ACC112 (cell line): ENCODE results near the gene PPM1N.

ENCODE experiments used
- H2AFZ ChIP-seq: fragments of 200-600 bp; sonication (generic); one replicate; pipeline ENCODE4 v1.6.0; 2017; ENCODE audit warnings: antibody characterized with exemption, low read length; ENCODE audit not compliant: unreplicated experiment
- H3K27ac ChIP-seq: fragments of 200-600 bp; sonication (generic); 2 replicates; pipeline ENCODE4 v1.5.1; 2014; ENCODE audit warnings: low read depth, mild to moderate bottlenecking, antibody characterized with exemption, low read length, moderate library complexity
- H3K27me3 ChIP-seq: fragments of 200-600 bp; sonication (generic); 2 replicates; pipeline ENCODE4 v1.6.1; 2014; ENCODE audit warnings: mild to moderate bottlenecking, antibody characterized with exemption, low read length, moderate library complexity, mixed read lengths; ENCODE audit not compliant: insufficient read depth
- H3K36me3 ChIP-seq: fragments of 200-600 bp; sonication (generic); 2 replicates; pipeline ENCODE4 v1.6.1; 2016; ENCODE audit warnings: mild to moderate bottlenecking, antibody characterized with exemption, low read length, moderate library complexity, mixed read lengths; ENCODE audit not compliant: insufficient read depth
- H3K4me1 ChIP-seq: fragments of 200-600 bp; sonication (generic); one replicate; pipeline ENCODE4 v1.6.1; 2016; ENCODE audit warnings: low read length, mixed read lengths; ENCODE audit not compliant: insufficient read depth, unreplicated experiment, control insufficient read depth
- H3K4me3 ChIP-seq: fragments of 200-600 bp; sonication (generic); 2 replicates; pipeline ENCODE4 v1.5.1; 2014; ENCODE audit warnings: mild to moderate bottlenecking, low read depth, low read length
- H3K79me2 ChIP-seq: fragments of 200-600 bp; sonication (generic); one replicate; pipeline ENCODE4 v1.6.0; 2016; ENCODE audit warnings: low read length; ENCODE audit not compliant: control insufficient read depth, unreplicated experiment, insufficient read depth

PPM1N gene

GRCh38 chr19:45463241-45463640 lies 35.0 kb upstream of the PPM1N start:
- Histone ChIP-seq H3K27me3 (no peaks in the 10 kb centered on the region), H3K27ac (no peak overlapping the region), H3K36me3 (no peaks in the 10 kb centered on the region), H3K4me3 (no peak overlapping the region), H3K4me1 (no peaks in the 10 kb centered on the region), H3K79me2 (no peaks in the 10 kb centered on the region), H2AFZ (no peak overlapping the region)

GRCh38 chr19:45464274-45464673 lies 34.0 kb upstream of the PPM1N start:
- no peaks in the 10 kb centered on the region for H3K27me3 ChIP-seq
- H3K27ac ChIP-seq, result no peak overlapping the region
- H2AFZ ChIP-seq, result no peak overlapping the region
- no peaks in the 10 kb centered on the region for H3K4me1 ChIP-seq
- H3K4me3 ChIP-seq, result no peak overlapping the region
- no peaks in the 10 kb centered on the region for H3K79me2 ChIP-seq
- H3K36me3 ChIP-seq, result no peaks in the 10 kb centered on the region

GRCh38 chr19:45464852-45465441 lies 33.3 kb upstream of the PPM1N start:
- Histone ChIP-seq H3K79me2 (no peaks in the 10 kb centered on the region), H3K4me1 (no peaks in the 10 kb centered on the region), H3K4me3 (no peak overlapping the region), H3K27ac (no peak overlapping the region), H2AFZ (no peak overlapping the region), H3K27me3 (no peaks in the 10 kb centered on the region), H3K36me3 (no peaks in the 10 kb centered on the region)

DNA sequence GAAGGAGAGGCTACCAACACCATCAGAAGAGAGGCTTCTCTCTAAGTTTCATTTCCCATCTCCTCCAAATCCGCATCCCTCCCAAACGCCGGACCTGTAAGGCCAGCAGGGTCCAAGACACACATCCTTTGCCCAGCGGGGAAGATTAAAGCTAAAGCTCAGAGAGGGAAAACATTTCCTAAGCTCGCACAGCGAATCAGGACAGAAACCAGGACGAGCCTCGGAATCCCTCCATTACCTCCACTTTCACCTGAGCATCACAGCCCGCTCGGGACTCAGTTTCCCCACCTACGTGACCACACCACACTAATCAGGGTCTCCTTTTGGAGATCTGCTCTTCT lies 31.2 kb upstream of the PPM1N start:
- Histone ChIP-seq H3K4me1 (no peaks in the 10 kb centered on the region), H2AFZ (peak overlapping the region; percentile 74), H3K27me3 (no peaks in the 10 kb centered on the region), H3K4me3 (peak overlapping the region; percentile 79), H3K36me3 (no peaks in the 10 kb centered on the region), H3K79me2 (no peaks in the 10 kb centered on the region), H3K27ac (peak overlapping the region; percentile 91)

DNA sequence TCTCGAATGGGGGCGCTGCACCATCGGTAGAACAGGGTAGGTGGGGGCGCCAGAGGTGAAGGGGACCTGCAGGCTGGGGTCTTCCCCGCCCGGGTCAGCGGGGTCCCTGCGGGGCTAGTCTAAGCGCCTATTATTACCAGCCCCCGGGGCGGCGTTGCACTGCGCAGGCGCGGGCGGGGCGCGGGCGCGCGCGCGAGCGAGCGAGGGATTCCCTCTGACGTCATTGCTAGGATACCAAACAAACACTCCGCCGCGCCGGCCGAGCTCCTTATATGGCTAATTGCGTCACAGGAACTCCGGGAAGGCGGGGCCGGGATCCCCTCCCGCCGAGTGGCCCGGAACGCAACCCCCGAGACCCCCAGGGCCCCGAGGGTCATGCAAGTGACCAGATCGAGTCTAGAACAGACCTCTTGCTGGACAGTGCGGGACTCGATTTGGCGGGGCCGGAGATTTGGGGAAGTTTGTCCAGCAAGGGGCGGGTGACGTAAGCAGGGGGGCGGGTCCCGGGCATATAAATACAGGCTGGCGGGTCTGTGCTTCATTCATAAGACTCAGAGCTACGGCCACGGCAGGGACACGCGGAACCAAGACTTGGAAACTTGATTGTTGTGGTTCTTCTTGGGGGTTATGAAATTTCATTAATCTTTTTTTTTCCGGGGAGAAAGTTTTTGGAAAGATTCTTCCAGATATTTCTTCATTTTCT lies 30.6 kb upstream of the PPM1N start, which contains the start of gene FOSB:
TSS of gene FOSB (plus strand) at position 541 of the 703 bp plus-strand sequence. CDS start 591 bp downstream, outside the sequence.
- Histone ChIP-seq H2AFZ (peak within 1 kb of the TSS; percentile 74), H3K27me3 (no peaks in the 10 kb centered on the region), H3K36me3 (no peaks in the 10 kb centered on the region), H3K4me3 (peak within 1 kb of the TSS; percentile 79), H3K27ac (peak within 1 kb of the TSS; percentile 91), H3K4me1 (no peaks in the 10 kb centered on the region), H3K79me2 (no peaks in the 10 kb centered on the region)

DNA sequence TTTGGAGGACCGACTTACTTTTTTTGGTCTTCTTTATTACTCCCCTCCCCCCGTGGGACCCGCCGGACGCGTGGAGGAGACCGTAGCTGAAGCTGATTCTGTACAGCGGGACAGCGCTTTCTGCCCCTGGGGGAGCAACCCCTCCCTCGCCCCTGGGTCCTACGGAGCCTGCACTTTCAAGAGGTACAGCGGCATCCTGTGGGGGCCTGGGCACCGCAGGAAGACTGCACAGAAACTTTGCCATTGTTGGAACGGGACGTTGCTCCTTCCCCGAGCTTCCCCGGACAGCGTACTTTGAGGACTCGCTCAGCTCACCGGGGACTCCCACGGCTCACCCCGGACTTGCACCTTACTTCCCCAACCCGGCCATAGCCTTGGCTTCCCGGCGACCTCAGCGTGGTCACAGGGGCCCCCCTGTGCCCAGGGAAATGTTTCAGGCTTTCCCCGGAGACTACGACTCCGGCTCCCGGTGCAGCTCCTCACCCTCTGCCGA lies 30.0 kb upstream of the PPM1N start:
- H3K4me1 ChIP-seq, result no peaks in the 10 kb centered on the region
- peak overlapping the region; percentile 79 for H3K4me3 ChIP-seq
- H3K27me3 ChIP-seq, result no peaks in the 10 kb centered on the region
- no peak overlapping the region for H2AFZ ChIP-seq
- H3K79me2 ChIP-seq, result no peaks in the 10 kb centered on the region
- H3K27ac ChIP-seq, result peak overlapping the region; percentile 91
- no peaks in the 10 kb centered on the region for H3K36me3 ChIP-seq

DNA sequence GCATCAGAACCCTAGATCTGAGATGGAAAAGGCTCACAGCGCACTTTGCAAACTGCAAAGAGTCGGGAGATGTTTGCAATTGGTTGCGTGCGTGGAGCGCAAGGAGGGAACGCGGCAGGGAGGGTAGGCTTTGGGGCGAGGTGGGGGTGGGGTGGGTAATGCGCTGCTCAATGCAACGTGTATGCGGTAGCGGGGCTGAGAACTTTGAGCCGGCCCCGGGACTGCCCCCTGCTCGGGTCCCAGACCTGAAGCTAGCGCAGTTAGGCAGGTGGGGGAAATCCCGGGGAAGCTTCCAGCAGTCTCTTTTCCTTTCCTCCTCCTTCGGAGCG lies 29.5 kb upstream of the PPM1N start:
- H2AFZ ChIP-seq, result no peak overlapping the region

GRCh38 chr19:45469132-45469944 lies 28.9 kb upstream of the PPM1N start:
- Histone ChIP-seq H3K27ac (peak overlapping the region; percentile 91), H3K36me3 (no peaks in the 10 kb centered on the region), H3K27me3 (no peaks in the 10 kb centered on the region), H2AFZ (no peak overlapping the region), H3K4me3 (peak overlapping the region; percentile 79), H3K4me1 (no peaks in the 10 kb centered on the region), H3K79me2 (no peaks in the 10 kb centered on the region)

More for the DNA sequence above, 29.5 kb upstream of the PPM1N start:
- H3K36me3 ChIP-seq, result no peaks in the 10 kb centered on the region
- H3K79me2 ChIP-seq, result no peaks in the 10 kb centered on the region
- peak overlapping the region; percentile 79 for H3K4me3 ChIP-seq
- no peaks in the 10 kb centered on the region for H3K27me3 ChIP-seq
- H3K4me1 ChIP-seq, result no peaks in the 10 kb centered on the region
- H3K27ac ChIP-seq, result peak overlapping the region; percentile 91

GRCh38 chr19:45469945-45470761 lies 28.1 kb upstream of the PPM1N start:
- no peaks in the 10 kb centered on the region for H3K27me3 ChIP-seq
- H2AFZ ChIP-seq, result no peak overlapping the region
- no peaks in the 10 kb centered on the region for H3K4me1 ChIP-seq
- peak overlapping the region; percentile 91 for H3K27ac ChIP-seq
- H3K4me3 ChIP-seq, result peak overlapping the region; percentile 79
- no peaks in the 10 kb centered on the region for H3K36me3 ChIP-seq
- no peaks in the 10 kb centered on the region for H3K79me2 ChIP-seq

GRCh38 chr19:45470762-45471081 lies 27.5 kb upstream of the PPM1N start:
- Histone ChIP-seq H3K4me1 (no peaks in the 10 kb centered on the region), H3K79me2 (no peaks in the 10 kb centered on the region), H2AFZ (no peak overlapping the region), H3K4me3 (peak overlapping the region; percentile 79; the same call in 1 of the 2 replicates), H3K36me3 (no peaks in the 10 kb centered on the region), H3K27ac (no peak overlapping the region), H3K27me3 (no peaks in the 10 kb centered on the region)
